HepG2 (cell line): ENCODE results near the gene ENDOD1. TPM values are rescaled to one million over a fixed set of nuclear protein-coding genes. Genes with fewer than 3 reads are reported as not detected.

Source experiments
- AKAP8 ChIP-seq: sonication (generic); formaldehyde crosslinking; IDR thresholded peaks from 2 replicates; pipeline ENCODE4 v1.5.1; 2020; ENCODE audit warnings: mild to moderate bottlenecking, missing genetic modification reagents
- CBX2 ChIP-seq, 2 experiments: fragments of 200-600 bp in 1 of 2; sonication (generic); formaldehyde crosslinking in 1 of 2; IDR thresholded peaks; 2 replicates each; pipeline versions ENCODE4 v1.7.0 to v1.8.1; 2018 to 2022; ENCODE audit warnings: low read depth in 2 of 2, low read length in 1 of 2, mild to moderate bottlenecking in 1 of 2, missing genetic modification reagents in 1 of 2
- EHMT2 ChIP-seq: fragments of 200-600 bp; sonication (generic); IDR thresholded peaks from 2 replicates; pipeline ENCODE4 v1.7.0; 2017; ENCODE audit warnings: antibody characterized with exemption, low read depth, low read length, borderline replicate concordance
- KDM2A ChIP-seq: sonication (generic); formaldehyde crosslinking; IDR thresholded peaks from 2 replicates; pipeline ENCODE4 v1.4.0; 2020; ENCODE audit warnings: low read depth, missing genetic modification reagents, borderline replicate concordance
- KDM6A ChIP-seq: IDR thresholded peaks from 2 replicates; pipeline ENCODE4 v1.6.1; 2016; ENCODE audit warnings: low read depth
- KLF11 ChIP-seq: IDR thresholded peaks from 2 replicates; pipeline ENCODE4 v1.6.1; 2016; ENCODE audit warnings: missing compliant biosample characterization
- NFE2L2 ChIP-seq: fragments of 150-350 bp; IDR thresholded peaks from 2 replicates; pipeline ENCODE4 v1.6.1; 2014; ENCODE audit warnings: low read length
- RBFOX2 ChIP-seq: fragments of 200-400 bp; formaldehyde crosslinking; IDR thresholded peaks from 2 replicates; pipeline ENCODE4 v1.6.1; 2017; ENCODE audit warnings: low read depth, mild to moderate bottlenecking, low read length
- REXO4 ChIP-seq: sonication (generic); formaldehyde crosslinking; IDR thresholded peaks from 2 replicates; pipeline ENCODE4 v1.8.0; 2022; ENCODE audit warnings: missing genetic modification reagents, mild to moderate bottlenecking, borderline replicate concordance
- SALL2 ChIP-seq: sonication (generic); formaldehyde crosslinking; IDR thresholded peaks from 2 replicates; pipeline ENCODE4 v1.8.1; 2023; ENCODE audit warnings: mild to moderate bottlenecking, missing genetic modification reagents, inconsistent platforms
- SP5 ChIP-seq: IDR thresholded peaks from 2 replicates; pipeline ENCODE4 v1.6.1; 2016; ENCODE audit warnings: low read depth, borderline replicate concordance
- TBX3 ChIP-seq: fragments of 450-650 bp; IDR thresholded peaks from 2 replicates; pipeline ENCODE4 v1.6.1; 2017; ENCODE audit warnings: antibody characterized with exemption, mild to moderate bottlenecking, inconsistent platforms, borderline replicate concordance
- ZNF101 ChIP-seq: sonication (generic); formaldehyde crosslinking; IDR thresholded peaks from 2 replicates; pipeline ENCODE4 v1.4.0; 2020; ENCODE audit warnings: mild to moderate bottlenecking, low read depth, missing genetic modification reagents, borderline replicate concordance
- ZNF274 ChIP-seq: sonication (generic); formaldehyde crosslinking; IDR thresholded peaks from 2 replicates; pipeline ENCODE4 v1.5.1; 2020; ENCODE audit warnings: mild to moderate bottlenecking, missing genetic modification reagents
- polyA plus RNA-seq, 8 experiments: library from polyadenylated mRNA; depleted of rRNA in 3 of 8; stranded (reverse) in 7 of 8; unstranded in 1 of 8; fragments of >200 nt; fragmentation: Illumina TruSeq in 4 of 8; extraction: Trizol in 4 of 8; gene quantifications; 2 replicates each; pipeline versions ENCODE4 v1.2.1 to v1.2.3, GENCODE V29; 2011 to 2016; ENCODE audit warnings: low read depth in 4 of 8, missing spikeins in 1 of 8, mixed read lengths in 1 of 8; ENCODE audit not compliant: insufficient read depth in 1 of 8
- total RNA-seq, 5 experiments: library from RNA; depleted of rRNA; stranded (reverse); fragments of >200 nt; fragmentation: Illumina TruSeq; extraction: Trizol; gene quantifications; 2 replicates each; pipeline ENCODE4 v1.2.3, GENCODE V29; 2016; ENCODE audit warnings: low read depth in 1 of 5
- TF ChIP-seq, protein P1 (sequence below): IDR thresholded peaks from 2 replicates; pipeline ENCODE4 v1.6.1; 2016; ENCODE audit warnings: missing compliant biosample characterization, missing genetic modification reagents, borderline replicate concordance
- TF ChIP-seq, protein P2 (sequence below): sonication (generic); formaldehyde crosslinking; IDR thresholded peaks from 2 replicates; pipeline ENCODE4 v1.4.0; 2020; ENCODE audit warnings: mild to moderate bottlenecking, missing genetic modification reagents
- TF ChIP-seq, protein P3 (sequence below): sonication (generic); formaldehyde crosslinking; IDR thresholded peaks from 2 replicates; pipeline ENCODE4 v1.5.1; 2020; ENCODE audit warnings: missing genetic modification reagents, mild to moderate bottlenecking, borderline replicate concordance
- TF ChIP-seq, protein P4 (sequence below): sonication (generic); formaldehyde crosslinking; IDR thresholded peaks from 2 replicates; pipeline ENCODE4 v1.8.0; 2022; ENCODE audit warnings: mild to moderate bottlenecking, missing genetic modification reagents, moderate library complexity
- TF ChIP-seq, protein P5 (sequence below): sonication (generic); formaldehyde crosslinking; IDR thresholded peaks from 2 replicates; pipeline ENCODE4 v1.5.0; 2020; ENCODE audit warnings: missing genetic modification reagents
- TF ChIP-seq, protein P6 (sequence below): sonication (generic); formaldehyde crosslinking; IDR thresholded peaks from 2 replicates; pipeline ENCODE4 v1.4.0; 2020; ENCODE audit warnings: mild to moderate bottlenecking, low read depth, missing genetic modification reagents

The ENDOD1 gene
- total and polyA plus RNA-seq, 2 of the 13 experiments (the other 11 are each of a cell fraction or from before 2014, with no cell fraction given) = 2.0 to 6.8 TPM

DNA sequence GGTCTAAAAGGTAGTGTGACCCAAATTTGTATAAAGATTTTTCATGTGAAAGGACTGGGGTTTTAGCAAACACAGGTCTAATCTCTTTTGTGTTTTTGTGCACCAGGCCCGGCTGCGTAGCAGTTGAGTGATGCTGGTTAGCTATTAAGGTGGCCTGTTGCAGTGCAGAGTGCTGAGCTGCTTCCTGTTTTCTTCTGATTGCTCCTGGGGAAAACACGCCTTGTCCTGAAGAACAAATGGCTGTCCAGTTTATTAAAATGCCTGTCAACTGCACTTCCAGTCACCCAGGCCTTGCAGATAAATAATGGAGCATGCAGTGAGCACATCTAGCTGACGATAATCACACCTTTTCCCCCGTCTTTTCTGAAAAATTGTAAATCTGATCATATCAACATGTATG lies 21.1 kb upstream of the ENDOD1 start (continued):
- no peak for TF ChIP-seq KLF11 (CRISPR knock-in tag)
- no peak for TF ChIP-seq ZNF274 (CRISPR knock-in tag)
- TF ChIP-seq TBX3 = no peak
- TF ChIP-seq, protein P1, sequence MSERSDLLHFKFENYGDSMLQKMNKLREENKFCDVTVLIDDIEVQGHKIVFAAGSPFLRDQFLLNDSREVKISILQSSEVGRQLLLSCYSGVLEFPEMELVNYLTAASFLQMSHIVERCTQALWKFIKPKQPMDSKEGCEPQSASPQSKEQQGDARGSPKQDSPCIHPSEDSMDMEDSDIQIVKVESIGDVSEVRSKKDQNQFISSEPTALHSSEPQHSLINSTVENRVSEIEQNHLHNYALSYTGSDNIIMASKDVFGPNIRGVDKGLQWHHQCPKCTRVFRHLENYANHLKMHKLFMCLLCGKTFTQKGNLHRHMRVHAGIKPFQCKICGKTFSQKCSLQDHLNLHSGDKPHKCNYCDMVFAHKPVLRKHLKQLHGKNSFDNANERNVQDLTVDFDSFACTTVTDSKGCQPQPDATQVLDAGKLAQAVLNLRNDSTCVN = no peak
- no peak for TF ChIP-seq EHMT2
- TF ChIP-seq, protein P2, sequence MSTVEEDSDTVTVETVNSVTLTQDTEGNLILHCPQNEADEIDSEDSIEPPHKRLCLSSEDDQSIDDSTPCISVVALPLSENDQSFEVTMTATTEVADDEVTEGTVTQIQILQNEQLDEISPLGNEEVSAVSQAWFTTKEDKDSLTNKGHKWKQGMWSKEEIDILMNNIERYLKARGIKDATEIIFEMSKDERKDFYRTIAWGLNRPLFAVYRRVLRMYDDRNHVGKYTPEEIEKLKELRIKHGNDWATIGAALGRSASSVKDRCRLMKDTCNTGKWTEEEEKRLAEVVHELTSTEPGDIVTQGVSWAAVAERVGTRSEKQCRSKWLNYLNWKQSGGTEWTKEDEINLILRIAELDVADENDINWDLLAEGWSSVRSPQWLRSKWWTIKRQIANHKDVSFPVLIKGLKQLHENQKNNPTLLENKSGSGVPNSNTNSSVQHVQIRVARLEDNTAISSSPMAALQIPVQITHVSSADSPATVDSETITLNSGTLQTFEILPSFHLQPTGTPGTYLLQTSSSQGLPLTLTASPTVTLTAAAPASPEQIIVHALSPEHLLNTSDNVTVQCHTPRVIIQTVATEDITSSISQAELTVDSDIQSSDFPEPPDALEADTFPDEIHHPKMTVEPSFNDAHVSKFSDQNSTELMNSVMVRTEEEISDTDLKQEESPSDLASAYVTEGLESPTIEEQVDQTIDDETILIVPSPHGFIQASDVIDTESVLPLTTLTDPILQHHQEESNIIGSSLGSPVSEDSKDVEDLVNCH (CRISPR knock-in tag) = no peak
- TF ChIP-seq RBFOX2 = peak; percentile 41; the same call in 1 of the 2 replicates
- TF ChIP-seq SP5 (CRISPR knock-in tag) = no peak
- TF ChIP-seq NFE2L2 = no peak
- no peak for TF ChIP-seq KDM6A (CRISPR knock-in tag)
- TF ChIP-seq, protein P3, sequence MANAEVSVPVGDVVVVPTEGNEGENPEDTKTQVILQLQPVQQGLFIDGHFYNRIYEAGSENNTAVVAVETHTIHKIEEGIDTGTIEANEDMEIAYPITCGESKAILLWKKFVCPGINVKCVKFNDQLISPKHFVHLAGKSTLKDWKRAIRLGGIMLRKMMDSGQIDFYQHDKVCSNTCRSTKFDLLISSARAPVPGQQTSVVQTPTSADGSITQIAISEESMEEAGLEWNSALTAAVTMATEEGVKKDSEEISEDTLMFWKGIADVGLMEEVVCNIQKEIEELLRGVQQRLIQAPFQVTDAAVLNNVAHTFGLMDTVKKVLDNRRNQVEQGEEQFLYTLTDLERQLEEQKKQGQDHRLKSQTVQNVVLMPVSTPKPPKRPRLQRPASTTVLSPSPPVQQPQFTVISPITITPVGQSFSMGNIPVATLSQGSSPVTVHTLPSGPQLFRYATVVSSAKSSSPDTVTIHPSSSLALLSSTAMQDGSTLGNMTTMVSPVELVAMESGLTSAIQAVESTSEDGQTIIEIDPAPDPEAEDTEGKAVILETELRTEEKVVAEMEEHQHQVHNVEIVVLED (CRISPR knock-in tag) = peak; percentile 45; the same call in 1 of the 2 replicates
- TF ChIP-seq REXO4 (CRISPR knock-in tag) = no peak
- TF ChIP-seq CBX2 (IDR thresholded peaks at IDR 0.05; ENCODE audit: low read depth, low read length) = no peak
- TF ChIP-seq CBX2 (CRISPR knock-in tag; IDR thresholded peaks at IDR 0.05; ENCODE audit: low read depth) = no peak
- 0 out of 2 replicates have a peak, but pooled peaks have one; percentile 28 for TF ChIP-seq KDM2A (CRISPR knock-in tag)
- TF ChIP-seq, protein P4, sequence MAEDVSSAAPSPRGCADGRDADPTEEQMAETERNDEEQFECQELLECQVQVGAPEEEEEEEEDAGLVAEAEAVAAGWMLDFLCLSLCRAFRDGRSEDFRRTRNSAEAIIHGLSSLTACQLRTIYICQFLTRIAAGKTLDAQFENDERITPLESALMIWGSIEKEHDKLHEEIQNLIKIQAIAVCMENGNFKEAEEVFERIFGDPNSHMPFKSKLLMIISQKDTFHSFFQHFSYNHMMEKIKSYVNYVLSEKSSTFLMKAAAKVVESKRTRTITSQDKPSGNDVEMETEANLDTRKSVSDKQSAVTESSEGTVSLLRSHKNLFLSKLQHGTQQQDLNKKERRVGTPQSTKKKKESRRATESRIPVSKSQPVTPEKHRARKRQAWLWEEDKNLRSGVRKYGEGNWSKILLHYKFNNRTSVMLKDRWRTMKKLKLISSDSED (CRISPR knock-in tag) = no peak
- TF ChIP-seq, protein P5, sequence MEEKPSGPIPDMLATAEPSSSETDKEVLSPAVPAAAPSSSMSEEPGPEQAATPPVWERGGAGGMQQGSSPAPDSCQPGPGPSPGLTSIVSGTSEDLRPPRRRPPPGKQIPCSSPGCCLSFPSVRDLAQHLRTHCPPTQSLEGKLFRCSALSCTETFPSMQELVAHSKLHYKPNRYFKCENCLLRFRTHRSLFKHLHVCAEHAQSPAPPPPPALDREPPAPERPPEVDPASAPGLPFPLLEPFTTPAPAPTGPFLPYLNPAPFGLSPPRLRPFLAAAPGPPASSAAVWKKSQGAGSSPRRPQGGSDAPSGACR (CRISPR knock-in tag) = no peak
- no peak for TF ChIP-seq AKAP8 (CRISPR knock-in tag)
- no peak for TF ChIP-seq SALL2 (CRISPR knock-in tag)
- TF ChIP-seq, protein P6, sequence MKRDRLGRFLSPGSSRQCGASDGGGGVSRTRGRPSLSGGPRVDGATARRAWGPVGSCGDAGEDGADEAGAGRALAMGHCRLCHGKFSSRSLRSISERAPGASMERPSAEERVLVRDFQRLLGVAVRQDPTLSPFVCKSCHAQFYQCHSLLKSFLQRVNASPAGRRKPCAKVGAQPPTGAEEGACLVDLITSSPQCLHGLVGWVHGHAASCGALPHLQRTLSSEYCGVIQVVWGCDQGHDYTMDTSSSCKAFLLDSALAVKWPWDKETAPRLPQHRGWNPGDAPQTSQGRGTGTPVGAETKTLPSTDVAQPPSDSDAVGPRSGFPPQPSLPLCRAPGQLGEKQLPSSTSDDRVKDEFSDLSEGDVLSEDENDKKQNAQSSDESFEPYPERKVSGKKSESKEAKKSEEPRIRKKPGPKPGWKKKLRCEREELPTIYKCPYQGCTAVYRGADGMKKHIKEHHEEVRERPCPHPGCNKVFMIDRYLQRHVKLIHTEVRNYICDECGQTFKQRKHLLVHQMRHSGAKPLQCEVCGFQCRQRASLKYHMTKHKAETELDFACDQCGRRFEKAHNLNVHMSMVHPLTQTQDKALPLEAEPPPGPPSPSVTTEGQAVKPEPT (CRISPR knock-in tag) = 0 out of 2 replicates have a peak, but pooled peaks have one; percentile 35
- no peak for TF ChIP-seq ZNF101 (CRISPR knock-in tag)
